K562 (cell line): ENCODE results near the gene ZNF574.

Source experiments
- CEBPG ChIP-seq, 3 experiments: fragments of 200-800 bp in 1 of 3; sonication (Bioruptor generic) in 1 of 3; sonication (generic) in 1 of 3; formaldehyde crosslinking in 1 of 3; IDR thresholded peaks in 2 of 3; conservative IDR thresholded peaks in 1 of 3; 2 replicates each; pipeline versions ENCODE4 v1.6.1 to v1.8.0; 2016 to 2022; ENCODE audit warnings: missing compliant biosample characterization in 2 of 3, missing genetic modification characterization in 2 of 3, mild to moderate bottlenecking in 1 of 3, missing genetic modification reagents in 1 of 3
- CHD4 ChIP-seq: fragments of 200-600 bp; sonication (generic); IDR thresholded peaks from 3 replicates; pipeline ENCODE4 v1.6.1; 2012; ENCODE audit warnings: low read depth, mild to moderate bottlenecking, mixed read lengths, low read length, inconsistent platforms; ENCODE audit not compliant: insufficient read depth, insufficient replicate concordance, poor library complexity, severe bottlenecking
- CTCF ChIP-seq, 3 experiments: IDR thresholded peaks in 2 of 3; conservative IDR thresholded peaks in 1 of 3; 2 replicates each; pipeline ENCODE4 v1.5.1; 2011 to 2012; ENCODE audit warnings: low read length in 3 of 3, mild to moderate bottlenecking in 3 of 3, control low read depth in 2 of 3, improper control_type of control experiment in 1 of 3, inconsistent platforms in 1 of 3, low read depth in 1 of 3, mixed read lengths in 1 of 3, moderate library complexity in 1 of 3; ENCODE audit not compliant: insufficient read depth in 2 of 3
- E2F5 ChIP-seq: sonication (generic); formaldehyde crosslinking; IDR thresholded peaks from 2 replicates; pipeline ENCODE4 v1.8.0; 2022; ENCODE audit warnings: mild to moderate bottlenecking, missing genetic modification reagents
- EP300 ChIP-seq: IDR thresholded peaks from 2 replicates; pipeline ENCODE4 v1.6.1; 2012; ENCODE audit warnings: low read length, improper control_type of control experiment
- HMGXB4 ChIP-seq: sonication (generic); formaldehyde crosslinking; IDR thresholded peaks from 2 replicates; pipeline ENCODE4 v1.8.1; 2023; ENCODE audit warnings: mild to moderate bottlenecking, missing genetic modification reagents
- IRF2 ChIP-seq: sonication (generic); formaldehyde crosslinking; IDR thresholded peaks from 2 replicates; pipeline ENCODE4 v1.8.1; 2022; ENCODE audit warnings: mild to moderate bottlenecking, missing genetic modification reagents
- SMARCB1 ChIP-seq: IDR thresholded peaks from 2 replicates; pipeline ENCODE4 v1.6.1; 2011; ENCODE audit warnings: improper control_type of control experiment, low read depth; ENCODE audit not compliant: insufficient read length

GRCh38 chr19:42124386-42124901 is 48.5 kb downstream of the ZNF574 start:
- TF ChIP-seq HMGXB4 (CRISPR knock-in tag) (no peak), CHD4 (no peak), E2F5 (CRISPR knock-in tag) (no peak), CTCF (IDR thresholded peaks at IDR 0.05 in 2 of 3, conservative IDR thresholded peaks at IDR 0.05 in 1 of 3; ENCODE audit: insufficient read depth in 2 of 3, low read depth in 1 of 3, low read length in 3 of 3) (no peak), IRF2 (no peak), CEBPG (CRISPR knock-in tag; IDR thresholded peaks at IDR 0.05) (no peak), CEBPG (tag; conservative IDR thresholded peaks at IDR 0.05 in 1 of 2, IDR thresholded peaks at IDR 0.05 in 1 of 2) (no peak), EP300 (no peak), SMARCB1 (no peak)
